Measurements from ENCODE around the gene RGS7. TPM values are rescaled to one million over a fixed set of nuclear protein-coding genes. Genes with fewer than 3 reads are reported as not detected.
"Not testable (repeated sequence)": the region's sequence is repeated elsewhere in the genome, so short reads cannot be mapped to it uniquely, and the experiment has no call there.

The RGS7 gene
- total RNA-seq, 4 donors from 2014 or later = 0.11 to 0.33 TPM; not detected in 2

DNA sequence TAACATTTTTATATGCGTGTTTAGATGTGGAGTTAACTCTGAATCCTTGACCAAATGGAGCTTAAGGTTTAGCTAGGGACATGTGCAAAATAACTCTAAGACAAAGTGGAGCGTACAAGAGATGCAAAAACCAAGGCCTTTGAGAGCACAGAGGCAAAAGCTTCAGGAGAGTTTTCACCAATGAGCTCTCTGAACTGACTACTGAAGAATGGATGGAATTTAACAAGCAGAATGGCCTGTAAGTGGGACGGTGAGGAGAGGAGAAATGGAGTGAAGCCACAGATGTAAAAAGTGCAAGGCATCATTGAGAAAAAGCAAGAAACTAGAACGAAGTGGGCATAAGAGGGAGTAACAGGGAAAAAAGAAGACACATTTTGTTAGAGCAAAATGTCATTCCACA, 260.0 kb downstream of the RGS7 start:
- Histone ChIP-seq H3K27me3 (no peaks in the 10 kb centered on the region), H3K4me3 (no peak overlapping the region), H3K27ac (replicated peaks in 1 of 4) (no peak overlapping the region), H3K36me3 (no peaks in the 10 kb centered on the region), H3K4me1 (no peaks in the 10 kb centered on the region), H3K9me3 (no peaks in the 10 kb centered on the region)
- TF ChIP-seq POLR2AphosphoS5 (IDR thresholded peaks at IDR 0.05) = no peak
- TF ChIP-seq, protein P1, sequence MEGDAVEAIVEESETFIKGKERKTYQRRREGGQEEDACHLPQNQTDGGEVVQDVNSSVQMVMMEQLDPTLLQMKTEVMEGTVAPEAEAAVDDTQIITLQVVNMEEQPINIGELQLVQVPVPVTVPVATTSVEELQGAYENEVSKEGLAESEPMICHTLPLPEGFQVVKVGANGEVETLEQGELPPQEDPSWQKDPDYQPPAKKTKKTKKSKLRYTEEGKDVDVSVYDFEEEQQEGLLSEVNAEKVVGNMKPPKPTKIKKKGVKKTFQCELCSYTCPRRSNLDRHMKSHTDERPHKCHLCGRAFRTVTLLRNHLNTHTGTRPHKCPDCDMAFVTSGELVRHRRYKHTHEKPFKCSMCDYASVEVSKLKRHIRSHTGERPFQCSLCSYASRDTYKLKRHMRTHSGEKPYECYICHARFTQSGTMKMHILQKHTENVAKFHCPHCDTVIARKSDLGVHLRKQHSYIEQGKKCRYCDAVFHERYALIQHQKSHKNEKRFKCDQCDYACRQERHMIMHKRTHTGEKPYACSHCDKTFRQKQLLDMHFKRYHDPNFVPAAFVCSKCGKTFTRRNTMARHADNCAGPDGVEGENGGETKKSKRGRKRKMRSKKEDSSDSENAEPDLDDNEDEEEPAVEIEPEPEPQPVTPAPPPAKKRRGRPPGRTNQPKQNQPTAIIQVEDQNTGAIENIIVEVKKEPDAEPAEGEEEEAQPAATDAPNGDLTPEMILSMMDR (IDR thresholded peaks at IDR 0.05) = no peak
- no peak for TF ChIP-seq EP300 (IDR thresholded peaks at IDR 0.05)
- no peak for TF ChIP-seq POLR2A (IDR thresholded peaks at IDR 0.05; ENCODE audit: low read depth)
- intact Hi-C loops (cut with DNase I) = no loop called here
- whole genome bisulfite sequencing = 71% methylated on average over 4 of the region's 4 CpGs
- no peak for DNase-seq (ENCODE audit: extremely low spot score)

DNA sequence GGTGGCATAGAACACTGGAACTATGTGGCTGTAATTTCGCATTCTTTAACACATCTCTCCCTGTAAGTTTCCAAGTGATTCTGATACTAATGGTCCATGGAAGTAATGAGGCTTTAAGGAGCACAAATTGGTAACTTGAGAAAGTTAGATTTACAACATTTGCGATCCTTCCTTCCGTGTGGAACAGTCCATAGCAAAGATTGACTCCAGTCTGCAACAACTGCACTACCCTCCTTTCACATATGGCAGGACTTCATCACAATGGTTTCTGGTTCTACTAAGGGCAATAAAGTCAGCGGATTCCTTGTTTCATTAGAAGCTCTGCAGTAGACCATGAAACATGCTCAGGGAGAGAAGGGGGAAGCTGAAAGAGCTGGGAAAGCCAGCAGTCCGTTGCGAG, 261.2 kb downstream of the RGS7 start:
- Histone ChIP-seq H3K4me1 (no peaks in the 10 kb centered on the region), H3K4me3 (no peak overlapping the region), H3K27ac (replicated peaks in 1 of 4) (no peak overlapping the region), H3K27me3 (no peaks in the 10 kb centered on the region), H3K9me3 (no peaks in the 10 kb centered on the region), H3K36me3 (no peaks in the 10 kb centered on the region)
- TF ChIP-seq, protein P1 (IDR thresholded peaks at IDR 0.05) = no peak
- TF ChIP-seq EP300 (IDR thresholded peaks at IDR 0.05) (no peak), POLR2A (IDR thresholded peaks at IDR 0.05; ENCODE audit: low read depth) (no peak), POLR2AphosphoS5 (IDR thresholded peaks at IDR 0.05) (no peak)
- WGBS = 90% methylated on average over 6 of the region's 6 CpGs
- DNase-seq (ENCODE audit: extremely low spot score) = no peak
- intact Hi-C loops (cut with DNase I) = no loop called here

DNA sequence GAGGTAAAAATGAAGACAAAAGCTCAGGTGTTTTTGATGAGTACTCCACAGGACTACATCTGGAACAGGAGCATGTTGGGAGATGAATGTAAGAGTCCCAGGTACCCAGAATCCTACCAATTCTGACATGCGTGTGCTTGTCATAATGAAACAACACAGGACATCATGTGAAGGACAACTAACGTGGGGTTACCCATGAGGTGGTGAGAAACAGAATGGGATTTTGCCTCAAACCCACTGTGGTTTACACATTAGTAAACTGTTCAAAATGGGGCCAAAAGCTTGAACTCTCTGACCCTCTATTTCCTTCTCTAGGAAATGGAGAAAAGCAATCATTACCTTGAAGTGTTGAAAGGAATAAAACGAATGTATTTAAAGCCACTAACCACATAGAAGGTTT, 266.2 kb downstream of the RGS7 start:
- intact Hi-C loops (cut with DNase I) = no loop called here
- WGBS = 75% methylated on average over 3 of the region's 3 CpGs
- TF ChIP-seq, protein P1 (IDR thresholded peaks at IDR 0.05) = no peak
- no peak for TF ChIP-seq POLR2A (IDR thresholded peaks at IDR 0.05; ENCODE audit: low read depth)
- TF ChIP-seq POLR2AphosphoS5 (IDR thresholded peaks at IDR 0.05) = no peak
- TF ChIP-seq EP300 (IDR thresholded peaks at IDR 0.05) = no peak
- no peak overlapping the region for H3K27ac ChIP-seq (replicated peaks in 1 of 4)
- no peak overlapping the region for H3K4me3 ChIP-seq
- no peaks in the 10 kb centered on the region for H3K9me3 ChIP-seq
- no peaks in the 10 kb centered on the region for H3K27me3 ChIP-seq
- H3K4me1 ChIP-seq = no peaks in the 10 kb centered on the region
- no peak for DNase-seq (ENCODE audit: extremely low spot score)
- no peaks in the 10 kb centered on the region for H3K36me3 ChIP-seq

DNA sequence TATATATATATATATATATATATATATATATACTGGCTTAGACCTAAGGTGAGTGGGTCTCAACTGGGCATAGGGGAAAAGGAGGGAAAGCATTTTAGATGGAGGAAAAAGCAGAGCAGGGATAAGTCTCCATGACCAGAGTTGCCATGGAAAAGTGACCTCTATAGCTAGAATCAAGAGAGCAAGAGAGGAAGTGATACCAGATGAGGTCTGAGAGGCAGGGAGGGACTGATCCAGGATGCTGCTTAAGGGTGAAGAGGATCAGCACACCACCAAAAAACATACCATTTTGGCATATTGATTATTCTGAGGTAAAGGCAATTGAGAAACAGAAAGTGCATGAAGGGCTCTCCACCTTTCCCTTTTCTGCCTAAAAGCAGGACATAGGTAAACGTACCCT, 267.9 kb downstream of the RGS7 start:
- H3K27ac ChIP-seq (replicated peaks in 1 of 4); H3K27me3 ChIP-seq; H3K4me3 ChIP-seq; H3K36me3 ChIP-seq; intact Hi-C loops (cut with DNase I); H3K4me1 ChIP-seq; H3K9me3 ChIP-seq; DNase-seq (ENCODE audit: extremely low spot score): not testable (repeated sequence)
- 69% methylated on average over 1 of the region's 1 CpG for WGBS

DNA sequence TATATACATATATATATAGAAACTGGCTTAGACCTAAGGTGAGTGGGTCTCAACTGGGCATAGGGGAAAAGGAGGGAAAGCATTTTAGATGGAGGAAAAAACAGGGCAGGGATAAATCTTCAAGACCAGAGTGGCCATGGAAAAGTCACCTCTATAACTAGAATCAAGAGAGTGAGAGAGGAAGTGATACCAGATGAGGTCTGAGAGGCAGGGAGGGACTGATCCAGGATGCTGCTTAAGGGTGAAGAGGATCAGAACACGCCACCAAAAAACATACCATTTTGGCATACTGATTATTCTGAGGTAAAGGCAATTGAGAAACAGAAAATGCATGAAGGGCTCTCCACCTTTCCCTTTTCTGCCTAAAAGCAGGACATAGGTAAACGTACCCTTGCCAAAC, 268.9 kb downstream of the RGS7 start:
- DNase-seq (ENCODE audit: extremely low spot score); H3K9me3 ChIP-seq; H3K4me3 ChIP-seq; H3K36me3 ChIP-seq; H3K27me3 ChIP-seq; H3K27ac ChIP-seq (replicated peaks in 1 of 4); intact Hi-C loops (cut with DNase I); H3K4me1 ChIP-seq: not testable (repeated sequence)
- 77% methylated on average over 2 of the region's 2 CpGs for WGBS

DNA sequence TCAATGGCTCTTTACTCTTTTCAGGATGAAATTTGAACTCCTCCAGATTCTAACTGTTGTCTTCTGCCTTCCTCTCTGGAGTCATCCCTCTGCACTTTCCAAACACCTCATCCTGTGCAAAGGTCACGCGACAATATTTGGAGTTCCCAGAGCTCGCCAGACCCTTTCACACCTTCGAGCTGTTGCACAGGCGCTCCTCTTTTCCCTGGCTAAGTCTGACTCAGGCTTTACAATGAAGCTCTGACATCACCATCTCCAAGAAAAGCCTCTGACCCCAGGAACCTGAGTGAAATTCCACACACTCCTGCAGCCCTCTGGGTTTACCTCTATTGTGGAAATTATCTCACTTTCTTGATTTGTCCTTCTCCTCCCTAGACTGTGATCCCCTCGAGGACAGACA, 270.3 kb downstream of the RGS7 start:
- WGBS = 75% methylated on average over 6 of the region's 6 CpGs
- DNase-seq (ENCODE audit: extremely low spot score) = no peak
- TF ChIP-seq, protein P1 (IDR thresholded peaks at IDR 0.05) = no peak
- no peak for TF ChIP-seq POLR2A (IDR thresholded peaks at IDR 0.05; ENCODE audit: low read depth)
- TF ChIP-seq POLR2AphosphoS5 (IDR thresholded peaks at IDR 0.05) = no peak
- TF ChIP-seq EP300 (IDR thresholded peaks at IDR 0.05) = no peak
- H3K4me1 ChIP-seq = no peaks in the 10 kb centered on the region
- H3K4me3 ChIP-seq = no peak overlapping the region
- H3K27ac ChIP-seq (replicated peaks in 1 of 4) = no peak overlapping the region
- H3K9me3 ChIP-seq = no peaks in the 10 kb centered on the region
- intact Hi-C loops (cut with DNase I) = no loop called here
- no peaks in the 10 kb centered on the region for H3K27me3 ChIP-seq
- H3K36me3 ChIP-seq = no peaks in the 10 kb centered on the region

Data from esophagus muscularis mucosa (tissue), 4 donors.